Lower leg skin (tissue), 4 donors: ENCODE measurements around the gene DCLK2. TPM values are rescaled to one million over a fixed set of nuclear protein-coding genes. Genes with fewer than 3 reads are reported as not detected.

Experiments used
- DNase-seq, 2 donors: peaks; one replicate each; pipeline ENCODE4 v3.0.0-alpha.2; 2019; ENCODE audit warnings: low spot score in 2 of 2
- H3K4me3 ChIP-seq: fragments of 200-600 bp; sonication (generic); 2 replicates; pipeline ENCODE4 v1.5.1; 2017; ENCODE audit warnings: mild to moderate bottlenecking, low read depth; ENCODE audit not compliant: poor library complexity, severe bottlenecking
- CTCF ChIP-seq, 3 donors: fragments of 450-650 bp; IDR thresholded peaks; one replicate each; pipeline ENCODE4 v1.5.1; 2016; ENCODE audit warnings: antibody characterized with exemption in 3 of 3, mild to moderate bottlenecking in 3 of 3, moderate library complexity in 2 of 3
- POLR2A ChIP-seq, 2 donors: fragments of 450-650 bp; IDR thresholded peaks; one replicate each; pipeline ENCODE4 v1.6.1; 2016 to 2017; ENCODE audit warnings: antibody characterized with exemption in 2 of 2, mild to moderate bottlenecking in 1 of 2, moderate library complexity in 1 of 2
- WGBS, 2 donors: methylation state at CpG; one replicate each; pipeline ENCODE4 v1.1.5; 2018; 5-methylcytosine and 5-hydroxymethylcytosine counted together
- intact Hi-C: fragments of 100-400 bp; cut with DNase I; formaldehyde crosslinking; loops from one replicate; pipeline ENCODE4 v1.15.0; 2023; ENCODE audit warnings: low total_unique reads
- total RNA-seq, 4 donors: library from RNA; depleted of rRNA; stranded (reverse); fragments of >200 nt; gene quantifications; one replicate each; pipeline ENCODE4 v1.1.0, GENCODE V29; 2016

The DCLK2 gene
- total RNA-seq, 4 donors from 2014 or later = 0.59 to 2.3 (median 1.5) TPM

DNA sequence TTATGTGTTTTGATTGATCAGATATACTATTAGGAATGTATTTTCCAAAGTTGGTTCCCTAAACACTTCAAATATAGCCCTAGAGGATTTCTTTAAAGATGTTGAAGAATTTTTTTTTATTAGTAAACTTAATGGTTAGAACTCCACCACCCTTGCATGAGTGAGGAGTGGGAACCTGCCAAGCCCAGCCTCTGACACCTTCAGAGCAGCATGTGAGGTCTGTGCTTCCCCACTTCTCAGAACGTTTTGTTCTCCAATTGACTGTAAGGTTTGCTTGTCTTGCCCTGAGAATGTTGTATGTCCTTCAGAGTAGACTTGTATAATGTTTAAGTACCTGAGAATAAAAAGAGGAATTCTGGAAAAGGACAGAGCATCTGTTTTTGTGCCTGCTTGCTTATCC lies 126.8 kb downstream of the DCLK2 start:
- no peak for TF ChIP-seq CTCF (IDR thresholded peaks at IDR 0.05)
- no peak for TF ChIP-seq POLR2A (IDR thresholded peaks at IDR 0.05)

GRCh38 chr4:150206265-150206664 lies 128.0 kb downstream of the DCLK2 start:
- DNase-seq = no peak
- WGBS, 2 donors = 85% methylated on average over 2 of the region's 2 CpGs
- no peak overlapping the region for H3K4me3 ChIP-seq
- intact Hi-C loops = no loop called here
- TF ChIP-seq CTCF (IDR thresholded peaks at IDR 0.05) (no peak), POLR2A (IDR thresholded peaks at IDR 0.05) (no peak)

More for the DNA sequence above, 126.8 kb downstream of the DCLK2 start:
- intact Hi-C loops = no loop called here
- DNase-seq = no peak
- 71 to 84% methylated on average over 1 of the region's 1 CpG for WGBS, 2 donors
- no peak overlapping the region for H3K4me3 ChIP-seq

DNA sequence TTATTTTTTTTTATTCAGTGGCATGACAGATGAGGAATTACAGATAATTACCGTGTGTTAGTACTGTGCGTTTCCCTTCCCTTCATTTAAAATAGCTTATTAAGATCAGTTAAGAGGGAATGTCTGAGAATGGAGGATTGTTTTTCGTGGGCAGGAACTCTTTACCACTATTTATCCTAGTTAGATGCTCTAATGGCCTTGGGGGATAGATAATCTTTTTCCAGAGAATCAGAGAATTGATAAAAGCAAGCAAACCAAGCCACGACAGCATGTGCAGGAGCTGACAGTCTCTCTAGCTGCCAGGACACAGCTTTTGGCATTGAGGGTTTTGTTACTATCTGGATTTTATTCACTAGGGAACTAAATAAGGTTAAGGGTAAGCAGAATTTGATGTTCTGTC lies 128.7 kb downstream of the DCLK2 start:
- WGBS, 2 donors = 76 to 83% methylated on average over 4 of the region's 4 CpGs
- intact Hi-C loops = no loop called here
- no peak overlapping the region for H3K4me3 ChIP-seq
- no peak for DNase-seq
- TF ChIP-seq POLR2A (IDR thresholded peaks at IDR 0.05) (no peak), CTCF (IDR thresholded peaks at IDR 0.05) (no peak)

GRCh38 chr4:150207871-150208270 lies 129.6 kb downstream of the DCLK2 start:
- 95 to 100% methylated on average over 2 of the region's 2 CpGs for WGBS, 2 donors
- intact Hi-C loops = no loop called here
- DNase-seq = no peak
- H3K4me3 ChIP-seq = no peak overlapping the region
- TF ChIP-seq CTCF (IDR thresholded peaks at IDR 0.05) = no peak
- TF ChIP-seq POLR2A (IDR thresholded peaks at IDR 0.05) = no peak

DNA sequence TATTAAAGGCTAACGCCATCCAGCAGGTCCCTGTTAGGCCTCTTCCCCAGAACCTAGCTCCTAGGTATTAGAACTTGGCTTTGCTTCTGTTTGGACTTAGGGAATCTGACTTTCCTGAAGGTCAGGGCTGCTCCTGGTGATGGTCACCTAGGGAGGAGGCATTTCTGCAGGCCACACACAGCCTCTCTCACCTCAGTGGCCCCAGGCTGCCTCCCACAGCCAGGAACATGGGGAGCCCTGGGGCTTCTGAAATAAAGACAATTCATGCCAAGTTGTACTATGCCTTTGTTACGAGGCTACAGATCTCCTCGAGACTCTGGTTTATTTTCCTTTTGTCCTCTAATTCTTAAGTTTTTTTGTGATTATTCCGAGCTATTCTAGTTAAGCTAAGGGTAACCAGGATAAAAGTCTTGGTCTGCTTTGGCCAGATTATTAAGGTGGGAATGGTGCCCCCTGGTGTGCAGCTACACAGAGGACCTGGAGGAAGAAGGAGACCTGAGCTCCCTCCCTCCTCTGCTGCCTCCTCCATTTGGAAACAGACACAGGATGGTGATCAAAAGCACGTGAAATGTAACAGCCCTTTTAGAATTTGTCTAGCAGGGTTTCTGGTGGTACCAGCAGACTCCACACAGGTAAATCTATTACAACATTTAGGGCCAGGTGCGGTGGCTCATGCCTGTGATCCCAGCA lies 131.0 kb downstream of the DCLK2 start:
- TF ChIP-seq POLR2A (IDR thresholded peaks at IDR 0.05) = no peak
- intact Hi-C loops = no loop called here
- H3K4me3 ChIP-seq = no peak overlapping the region
- no peak for DNase-seq
- 88 to 91% methylated on average over 6 of the region's 6 CpGs for WGBS, 2 donors

DNA sequence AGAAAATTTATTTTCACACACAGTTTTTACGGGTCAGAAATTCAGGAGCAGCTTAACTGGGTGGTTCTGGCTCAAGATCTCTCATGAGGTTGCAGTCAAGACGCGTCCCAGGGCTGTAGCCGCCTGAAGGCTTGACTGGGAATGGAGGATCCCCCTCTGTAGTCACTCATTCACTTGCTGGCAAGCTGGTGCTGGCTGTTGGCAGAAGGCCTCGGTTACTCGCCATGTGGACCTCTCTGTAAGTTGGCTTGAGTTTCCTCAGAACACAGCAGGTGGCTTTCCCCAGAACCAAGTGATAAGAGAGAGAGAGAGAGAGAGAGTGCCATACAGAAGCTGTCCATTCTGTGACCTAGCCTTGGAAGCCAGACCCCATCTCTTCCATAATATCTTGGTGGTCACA lies 132.8 kb downstream of the DCLK2 start:
- TF ChIP-seq POLR2A (IDR thresholded peaks at IDR 0.05) (no peak), CTCF (IDR thresholded peaks at IDR 0.05) (no peak)
- WGBS, 2 donors = 72% methylated on average over 6 of the region's 6 CpGs
- no peak for DNase-seq
- no peak overlapping the region for H3K4me3 ChIP-seq
- intact Hi-C loops = no loop called here
